GM23338 (cell line): ENCODE data around the gene ANKFY1. TPM values are rescaled to one million over a fixed set of nuclear protein-coding genes. Genes with fewer than 3 reads are reported as not detected.

ENCODE experiments used
- ATAC-seq: fragments of 200-7000 bp; cut with Tn5 transposase; 3 replicates; pipeline ENCODE4 v1.9.1; 2020
- DNase-seq: peaks from one replicate; pipeline ENCODE4 v3.0.0-alpha.2; 2015; ENCODE audit warnings: low spot score
- H2AFZ ChIP-seq: fragments of 200-600 bp; sonication (generic); 2 replicates; pipeline ENCODE4 v1.8.0; 2016; ENCODE audit warnings: antibody characterized with exemption, mild to moderate bottlenecking, moderate library complexity
- H3F3A ChIP-seq: fragments of 200-600 bp; sonication (generic); replicated peaks from 2 replicates; pipeline ENCODE4 v1.8.0; 2017; ENCODE audit warnings: antibody characterized with exemption, mixed run types, low read depth
- H3K27ac ChIP-seq: fragments of 200-600 bp; sonication (generic); 2 replicates; pipeline ENCODE4 v1.6.1; 2016; ENCODE audit warnings: low read depth
- H3K27me3 ChIP-seq: fragments of 200-600 bp; sonication (generic); 2 replicates; pipeline ENCODE4 v1.8.0; 2016; ENCODE audit warnings: mild to moderate bottlenecking, mixed run types, moderate library complexity; ENCODE audit not compliant: insufficient read depth
- H3K36me3 ChIP-seq: fragments of 200-600 bp; sonication (generic); 2 replicates; pipeline ENCODE4 v1.8.0; 2016; ENCODE audit warnings: mild to moderate bottlenecking; ENCODE audit not compliant: insufficient read depth
- H3K4me1 ChIP-seq: fragments of 200-600 bp; sonication (generic); 2 replicates; pipeline ENCODE4 v1.8.0; 2016; ENCODE audit warnings: mild to moderate bottlenecking, moderate library complexity; ENCODE audit not compliant: insufficient read depth
- H3K4me2 ChIP-seq: fragments of 200-600 bp; sonication (generic); 2 replicates; pipeline ENCODE4 v1.7.1; 2017; ENCODE audit warnings: mixed run types
- H3K4me3 ChIP-seq: fragments of 200-600 bp; sonication (generic); 2 replicates; pipeline ENCODE4 v1.6.1; 2016; ENCODE audit warnings: mixed run types
- H3K79me2 ChIP-seq: fragments of 200-600 bp; sonication (generic); replicated peaks from 2 replicates; pipeline ENCODE4 v1.8.0; 2017; ENCODE audit warnings: mild to moderate bottlenecking; ENCODE audit not compliant: insufficient read depth
- H3K9me2 ChIP-seq: fragments of 200-600 bp; sonication (generic); 2 replicates; pipeline ENCODE4 v1.8.0; 2017; ENCODE audit not compliant: insufficient read depth
- H4K20me1 ChIP-seq: fragments of 200-600 bp; sonication (generic); replicated peaks from 2 replicates; pipeline ENCODE4 v1.8.0; 2017; ENCODE audit warnings: mild to moderate bottlenecking; ENCODE audit not compliant: insufficient read depth
- H3K27ac Mint-ChIP-seq: 2 replicates; pipeline ENCODE4 v1.8.0; 2020; ENCODE audit warnings: inconsistent platforms, mild to moderate bottlenecking, moderate library complexity, mixed read lengths
- H3K27me3 Mint-ChIP-seq: 3 replicates; pipeline ENCODE4 v1.8.0; 2022; ENCODE audit warnings: low read depth, mild to moderate bottlenecking, moderate library complexity, mixed read lengths, inconsistent platforms; ENCODE audit not compliant: insufficient read depth, poor library complexity
- H3K36me3 Mint-ChIP-seq: 3 replicates; pipeline ENCODE4 v1.8.0; 2021; ENCODE audit warnings: low read depth, mild to moderate bottlenecking, inconsistent platforms, moderate library complexity, mixed read lengths
- H3K4me1 Mint-ChIP-seq: 3 replicates; pipeline ENCODE4 v1.8.0; 2020; ENCODE audit warnings: mild to moderate bottlenecking, inconsistent platforms, mixed read lengths
- H3K4me3 Mint-ChIP-seq: 3 replicates; pipeline ENCODE4 v1.8.0; 2021; ENCODE audit warnings: moderate library complexity, mild to moderate bottlenecking, inconsistent platforms, mixed read lengths
- H3K9me3 Mint-ChIP-seq: 3 replicates; pipeline ENCODE4 v1.8.0; 2020; ENCODE audit warnings: moderate library complexity, mild to moderate bottlenecking, inconsistent platforms, mixed read lengths
- CREB1 ChIP-seq: fragments of 250-450 bp; sonication (Bioruptor Pico); IDR thresholded peaks from 2 replicates; pipeline ENCODE4 v1.5.0; 2020; ENCODE audit warnings: low read depth, mild to moderate bottlenecking, moderate library complexity
- ETS1 ChIP-seq: IDR thresholded peaks from 2 replicates; pipeline ENCODE4 v1.6.1; 2016; ENCODE audit warnings: antibody characterized with exemption
- EZH2phosphoT487 ChIP-seq: fragments of 200-600 bp; sonication (generic); IDR thresholded peaks from one replicate; pipeline ENCODE4 v1.8.1; 2018; ENCODE audit warnings: antibody characterized with exemption; ENCODE audit not compliant: unreplicated experiment
- JUNB ChIP-seq: IDR thresholded peaks from one replicate; pipeline ENCODE4 v1.6.1; 2016; ENCODE audit warnings: antibody characterized with exemption; ENCODE audit not compliant: unreplicated experiment
- NANOG ChIP-seq: IDR thresholded peaks from 2 replicates; pipeline ENCODE4 v1.6.1; 2016; ENCODE audit warnings: antibody characterized with exemption, borderline replicate concordance
- POLR2AphosphoS5 ChIP-seq: IDR thresholded peaks from 2 replicates; pipeline ENCODE4 v1.6.1; 2016; ENCODE audit warnings: antibody characterized with exemption, low read depth
- REST ChIP-seq: IDR thresholded peaks from one replicate; pipeline ENCODE4 v1.6.1; 2018; ENCODE audit warnings: antibody characterized with exemption; ENCODE audit not compliant: unreplicated experiment
- STAT1 ChIP-seq: IDR thresholded peaks from one replicate; pipeline ENCODE4 v1.6.1; 2016; ENCODE audit warnings: antibody characterized with exemption; ENCODE audit not compliant: unreplicated experiment
- ZNF114 ChIP-seq: fragments of 250-450 bp; sonication (Bioruptor Pico); IDR thresholded peaks from 2 replicates; pipeline ENCODE4 v1.5.0; 2020; ENCODE audit warnings: mild to moderate bottlenecking, moderate library complexity
- ZNF331 ChIP-seq: fragments of 250-450 bp; sonication (Bioruptor Pico); IDR thresholded peaks from 2 replicates; pipeline ENCODE4 v1.5.0; 2020; ENCODE audit warnings: low read depth, mild to moderate bottlenecking, moderate library complexity
- polyA plus RNA-seq: library from polyadenylated mRNA; unstranded; fragments of >200 nt; fragmentation: Nextera tagmentation; extraction: Ambion mirVana; gene quantifications from 2 replicates; pipeline ENCODE4 v1.2.1, GENCODE V29; 2016
- total RNA-seq: library from RNA; depleted of rRNA; stranded (reverse); fragments of >200 nt; shearing (Covaris generic); gene quantifications from 2 replicates; pipeline ENCODE4 v1.2.3, GENCODE V29; 2014
- TF ChIP-seq, protein P1 (sequence below), 2 experiments: fragments of 200-600 bp in 1 of 2; sonication (generic) in 1 of 2; conservative IDR thresholded peaks; 2 replicates each; pipeline versions ENCODE4 v1.5.1 to v1.6.1; 2016 to 2017; ENCODE audit warnings: antibody characterized with exemption in 2 of 2, low read depth in 2 of 2, mild to moderate bottlenecking in 2 of 2, moderate library complexity in 1 of 2
- TF ChIP-seq, protein P2 (sequence below): fragments of 250-450 bp; sonication (Bioruptor Pico); IDR thresholded peaks from 2 replicates; pipeline ENCODE4 v1.5.0; 2020; ENCODE audit warnings: mild to moderate bottlenecking, moderate library complexity

Gene ANKFY1
- total and polyA plus RNA-seq, 2 experiments from 2014 or later = 12.9 to 44.4 TPM

- Mint-ChIP-seq H3K27ac (peak overlapping the region; percentile 93), H3K4me1 (peaks cover 20% of the 10 kb centered on the region), H3K9me3 (no peaks in the 10 kb centered on the region; the same call in 2 of the 3 replicates), H3K4me3 (no peak overlapping the region), H3K27me3 (peaks cover 2% of the 10 kb centered on the region), H3K36me3 (peaks cover 3% of the 10 kb centered on the region; the same call in 1 of the 3 replicates)
- H3K4me2 ChIP-seq = 0 out of 2 replicates have a peak overlapping the region, but pooled peaks have one; percentile 8
- no peaks in the 10 kb centered on the region; the same call in 1 of the 2 replicates for H3K4me1 ChIP-seq
- no peaks in the 10 kb centered on the region for H3F3A ChIP-seq
- no peak for TF ChIP-seq EZH2phosphoT487
- TF ChIP-seq CREB1 (CRISPR knock-in tag) = no peak
- TF ChIP-seq JUNB = no peak
- TF ChIP-seq NANOG = no peak
- no peak for TF ChIP-seq POLR2AphosphoS5
- no peak for TF ChIP-seq ZNF331
- no peak for TF ChIP-seq ETS1
- TF ChIP-seq ZNF114 (CRISPR knock-in tag) = no peak
- no peak for TF ChIP-seq STAT1
- no peak for TF ChIP-seq REST
- TF ChIP-seq, protein P1, sequence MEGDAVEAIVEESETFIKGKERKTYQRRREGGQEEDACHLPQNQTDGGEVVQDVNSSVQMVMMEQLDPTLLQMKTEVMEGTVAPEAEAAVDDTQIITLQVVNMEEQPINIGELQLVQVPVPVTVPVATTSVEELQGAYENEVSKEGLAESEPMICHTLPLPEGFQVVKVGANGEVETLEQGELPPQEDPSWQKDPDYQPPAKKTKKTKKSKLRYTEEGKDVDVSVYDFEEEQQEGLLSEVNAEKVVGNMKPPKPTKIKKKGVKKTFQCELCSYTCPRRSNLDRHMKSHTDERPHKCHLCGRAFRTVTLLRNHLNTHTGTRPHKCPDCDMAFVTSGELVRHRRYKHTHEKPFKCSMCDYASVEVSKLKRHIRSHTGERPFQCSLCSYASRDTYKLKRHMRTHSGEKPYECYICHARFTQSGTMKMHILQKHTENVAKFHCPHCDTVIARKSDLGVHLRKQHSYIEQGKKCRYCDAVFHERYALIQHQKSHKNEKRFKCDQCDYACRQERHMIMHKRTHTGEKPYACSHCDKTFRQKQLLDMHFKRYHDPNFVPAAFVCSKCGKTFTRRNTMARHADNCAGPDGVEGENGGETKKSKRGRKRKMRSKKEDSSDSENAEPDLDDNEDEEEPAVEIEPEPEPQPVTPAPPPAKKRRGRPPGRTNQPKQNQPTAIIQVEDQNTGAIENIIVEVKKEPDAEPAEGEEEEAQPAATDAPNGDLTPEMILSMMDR (conservative IDR thresholded peaks at IDR 0.05; ENCODE audit: low read depth in 2 of 2) = no peak
- TF ChIP-seq, protein P2, sequence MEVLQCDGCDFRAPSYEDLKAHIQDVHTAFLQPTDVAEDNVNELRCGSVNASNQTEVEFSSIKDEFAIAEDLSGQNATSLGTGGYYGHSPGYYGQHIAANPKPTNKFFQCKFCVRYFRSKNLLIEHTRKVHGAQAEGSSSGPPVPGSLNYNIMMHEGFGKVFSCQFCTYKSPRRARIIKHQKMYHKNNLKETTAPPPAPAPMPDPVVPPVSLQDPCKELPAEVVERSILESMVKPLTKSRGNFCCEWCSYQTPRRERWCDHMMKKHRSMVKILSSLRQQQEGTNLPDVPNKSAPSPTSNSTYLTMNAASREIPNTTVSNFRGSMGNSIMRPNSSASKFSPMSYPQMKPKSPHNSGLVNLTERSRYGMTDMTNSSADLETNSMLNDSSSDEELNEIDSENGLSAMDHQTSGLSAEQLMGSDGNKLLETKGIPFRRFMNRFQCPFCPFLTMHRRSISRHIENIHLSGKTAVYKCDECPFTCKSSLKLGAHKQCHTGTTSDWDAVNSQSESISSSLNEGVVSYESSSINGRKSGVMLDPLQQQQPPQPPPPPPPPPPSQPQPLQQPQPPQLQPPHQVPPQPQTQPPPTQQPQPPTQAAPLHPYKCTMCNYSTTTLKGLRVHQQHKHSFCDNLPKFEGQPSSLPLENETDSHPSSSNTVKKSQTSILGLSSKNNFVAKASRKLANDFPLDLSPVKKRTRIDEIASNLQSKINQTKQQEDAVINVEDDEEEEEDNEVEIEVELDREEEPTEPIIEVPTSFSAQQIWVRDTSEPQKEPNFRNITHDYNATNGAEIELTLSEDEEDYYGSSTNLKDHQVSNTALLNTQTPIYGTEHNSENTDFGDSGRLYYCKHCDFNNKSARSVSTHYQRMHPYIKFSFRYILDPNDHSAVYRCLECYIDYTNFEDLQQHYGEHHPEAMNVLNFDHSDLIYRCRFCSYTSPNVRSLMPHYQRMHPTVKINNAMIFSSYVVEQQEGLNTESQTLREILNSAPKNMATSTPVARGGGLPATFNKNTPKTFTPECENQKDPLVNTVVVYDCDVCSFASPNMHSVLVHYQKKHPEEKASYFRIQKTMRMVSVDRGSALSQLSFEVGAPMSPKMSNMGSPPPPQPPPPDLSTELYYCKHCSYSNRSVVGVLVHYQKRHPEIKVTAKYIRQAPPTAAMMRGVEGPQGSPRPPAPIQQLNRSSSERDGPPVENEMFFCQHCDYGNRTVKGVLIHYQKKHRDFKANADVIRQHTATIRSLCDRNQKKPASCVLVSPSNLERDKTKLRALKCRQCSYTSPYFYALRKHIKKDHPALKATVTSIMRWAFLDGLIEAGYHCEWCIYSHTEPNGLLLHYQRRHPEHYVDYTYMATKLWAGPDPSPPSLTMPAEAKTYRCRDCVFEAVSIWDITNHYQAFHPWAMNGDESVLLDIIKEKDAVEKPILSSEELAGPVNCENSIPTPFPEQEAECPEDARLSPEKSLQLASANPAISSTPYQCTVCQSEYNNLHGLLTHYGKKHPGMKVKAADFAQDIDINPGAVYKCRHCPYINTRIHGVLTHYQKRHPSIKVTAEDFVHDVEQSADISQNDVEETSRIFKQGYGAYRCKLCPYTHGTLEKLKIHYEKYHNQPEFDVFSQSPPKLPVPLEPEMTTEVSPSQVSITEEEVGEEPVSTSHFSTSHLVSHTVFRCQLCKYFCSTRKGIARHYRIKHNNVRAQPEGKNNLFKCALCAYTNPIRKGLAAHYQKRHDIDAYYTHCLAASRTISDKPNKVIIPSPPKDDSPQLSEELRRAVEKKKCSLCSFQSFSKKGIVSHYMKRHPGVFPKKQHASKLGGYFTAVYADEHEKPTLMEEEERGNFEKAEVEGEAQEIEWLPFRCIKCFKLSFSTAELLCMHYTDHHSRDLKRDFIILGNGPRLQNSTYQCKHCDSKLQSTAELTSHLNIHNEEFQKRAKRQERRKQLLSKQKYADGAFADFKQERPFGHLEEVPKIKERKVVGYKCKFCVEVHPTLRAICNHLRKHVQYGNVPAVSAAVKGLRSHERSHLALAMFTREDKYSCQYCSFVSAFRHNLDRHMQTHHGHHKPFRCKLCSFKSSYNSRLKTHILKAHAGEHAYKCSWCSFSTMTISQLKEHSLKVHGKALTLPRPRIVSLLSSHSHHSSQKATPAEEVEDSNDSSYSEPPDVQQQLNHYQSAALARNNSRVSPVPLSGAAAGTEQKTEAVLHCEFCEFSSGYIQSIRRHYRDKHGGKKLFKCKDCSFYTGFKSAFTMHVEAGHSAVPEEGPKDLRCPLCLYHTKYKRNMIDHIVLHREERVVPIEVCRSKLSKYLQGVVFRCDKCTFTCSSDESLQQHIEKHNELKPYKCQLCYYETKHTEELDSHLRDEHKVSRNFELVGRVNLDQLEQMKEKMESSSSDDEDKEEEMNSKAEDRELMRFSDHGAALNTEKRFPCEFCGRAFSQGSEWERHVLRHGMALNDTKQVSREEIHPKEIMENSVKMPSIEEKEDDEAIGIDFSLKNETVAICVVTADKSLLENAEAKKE (CRISPR knock-in tag) = no peak
- H3K27me3 ChIP-seq = no peaks in the 10 kb centered on the region
- H3K9me2 ChIP-seq = no peaks in the 10 kb centered on the region
- no peaks in the 10 kb centered on the region for H3K79me2 ChIP-seq
- H3K4me3 ChIP-seq = no peak overlapping the region
- no peaks in the 10 kb centered on the region; the same call in 1 of the 2 replicates for H4K20me1 ChIP-seq
- H3K27ac ChIP-seq = peak overlapping the region; percentile 84
- H3K36me3 ChIP-seq = 0 out of 2 replicates have a peak, but pooled peaks cover under 1% of the 10 kb centered on the region
- peak; percentile 50 for DNase-seq
- H2AFZ ChIP-seq = no peak overlapping the region
- peak; percentile 20 for ATAC-seq
Observed at GRCh38 chr17:4161192-4161966, 102.4 kb downstream of the ANKFY1 start.
